RWPE1 (cell line): Measurements from ENCODE around the gene LRRTM2.
"Not testable (repeated sequence)": the region's sequence is repeated elsewhere in the genome, so short reads cannot be mapped to it uniquely, and the experiment has no call there.

ENCODE experiments used
- CTCF ChIA-PET: fragments of 350-600 bp; sonication (Branson Sonifier 250); formaldehyde crosslinking; extraction: SDS; loops from one replicate; lab custom pipeline; 2021; lab: Yijun Ruan, JAX
- POLR2A ChIA-PET: fragments of 400-600 bp; formaldehyde crosslinking; extraction: SDS; loops from one replicate; lab custom pipeline; 2020; ENCODE audit warnings: antibody characterized with exemption; ENCODE audit not compliant: low non-redundant PET; lab: Yijun Ruan, JAX
- DNase-seq: peaks from one replicate; pipeline ENCODE4 v3.0.0; 2012; ENCODE audit warnings: low spot score
- H3K27ac ChIP-seq: fragments of 450-650 bp; 2 replicates; pipeline ENCODE4 v1.5.1; 2017
- TF ChIP-seq, protein P1 (sequence below): fragments of 450-650 bp; conservative IDR thresholded peaks from 2 replicates; pipeline ENCODE4 v1.5.1; 2017; ENCODE audit warnings: low read depth, mild to moderate bottlenecking

Gene LRRTM2, protein sequence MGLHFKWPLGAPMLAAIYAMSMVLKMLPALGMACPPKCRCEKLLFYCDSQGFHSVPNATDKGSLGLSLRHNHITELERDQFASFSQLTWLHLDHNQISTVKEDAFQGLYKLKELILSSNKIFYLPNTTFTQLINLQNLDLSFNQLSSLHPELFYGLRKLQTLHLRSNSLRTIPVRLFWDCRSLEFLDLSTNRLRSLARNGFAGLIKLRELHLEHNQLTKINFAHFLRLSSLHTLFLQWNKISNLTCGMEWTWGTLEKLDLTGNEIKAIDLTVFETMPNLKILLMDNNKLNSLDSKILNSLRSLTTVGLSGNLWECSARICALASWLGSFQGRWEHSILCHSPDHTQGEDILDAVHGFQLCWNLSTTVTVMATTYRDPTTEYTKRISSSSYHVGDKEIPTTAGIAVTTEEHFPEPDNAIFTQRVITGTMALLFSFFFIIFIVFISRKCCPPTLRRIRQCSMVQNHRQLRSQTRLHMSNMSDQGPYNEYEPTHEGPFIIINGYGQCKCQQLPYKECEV

DNA sequence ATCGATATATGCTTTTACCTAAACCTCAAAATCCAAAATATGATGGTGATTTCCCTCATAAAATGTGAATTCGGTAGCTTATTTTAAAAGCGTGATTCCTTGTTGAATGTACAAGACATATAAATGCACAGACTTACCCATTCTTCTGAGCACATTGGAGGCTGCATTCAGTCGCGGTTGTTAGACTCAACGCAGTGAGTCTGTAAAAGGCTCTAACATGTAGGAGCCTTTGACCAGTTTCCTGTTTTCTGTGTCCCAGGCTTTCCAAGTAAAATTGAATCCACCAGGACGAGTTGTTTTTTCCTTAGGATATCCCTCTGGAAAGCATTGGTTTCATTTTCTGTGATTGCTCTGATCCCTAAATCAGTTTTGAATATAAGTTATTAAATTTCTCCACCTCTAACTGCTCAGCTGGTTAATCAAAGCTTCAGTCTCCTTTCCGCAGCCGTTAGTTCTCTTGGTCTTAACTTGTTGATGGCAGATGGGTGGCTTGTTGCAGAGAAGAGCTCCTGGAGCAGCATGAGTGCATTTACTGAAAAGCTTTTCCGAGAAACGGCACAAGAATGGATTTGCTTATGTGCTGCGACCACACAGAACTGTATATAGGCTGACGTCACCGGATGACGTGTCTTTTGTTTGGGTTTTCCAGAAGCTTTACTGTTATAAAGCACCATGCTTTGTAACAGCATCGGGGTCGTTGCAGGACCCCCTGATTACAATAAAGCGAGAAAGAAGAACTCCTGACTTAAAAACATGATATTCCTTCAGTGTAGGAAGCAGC lies at the start of gene LRRTM2:
Gene LRRTM2, minus strand, starts transcription at position 565 of the 781 bp plus-strand sequence. Its CDS starts 424 bp downstream, at position 141.
- no peak within 1 kb of the TSS for H3K27ac ChIP-seq
- ChIA-PET POLR2A (no interaction called here), CTCF (interaction anchor here (0.8 kb wide), 1 partner anchor 25 kb away, joined by 4 read pairs; no protein-coding TSS in a partner anchor)
- DNase-seq: no peak
- TF ChIP-seq, protein P1, sequence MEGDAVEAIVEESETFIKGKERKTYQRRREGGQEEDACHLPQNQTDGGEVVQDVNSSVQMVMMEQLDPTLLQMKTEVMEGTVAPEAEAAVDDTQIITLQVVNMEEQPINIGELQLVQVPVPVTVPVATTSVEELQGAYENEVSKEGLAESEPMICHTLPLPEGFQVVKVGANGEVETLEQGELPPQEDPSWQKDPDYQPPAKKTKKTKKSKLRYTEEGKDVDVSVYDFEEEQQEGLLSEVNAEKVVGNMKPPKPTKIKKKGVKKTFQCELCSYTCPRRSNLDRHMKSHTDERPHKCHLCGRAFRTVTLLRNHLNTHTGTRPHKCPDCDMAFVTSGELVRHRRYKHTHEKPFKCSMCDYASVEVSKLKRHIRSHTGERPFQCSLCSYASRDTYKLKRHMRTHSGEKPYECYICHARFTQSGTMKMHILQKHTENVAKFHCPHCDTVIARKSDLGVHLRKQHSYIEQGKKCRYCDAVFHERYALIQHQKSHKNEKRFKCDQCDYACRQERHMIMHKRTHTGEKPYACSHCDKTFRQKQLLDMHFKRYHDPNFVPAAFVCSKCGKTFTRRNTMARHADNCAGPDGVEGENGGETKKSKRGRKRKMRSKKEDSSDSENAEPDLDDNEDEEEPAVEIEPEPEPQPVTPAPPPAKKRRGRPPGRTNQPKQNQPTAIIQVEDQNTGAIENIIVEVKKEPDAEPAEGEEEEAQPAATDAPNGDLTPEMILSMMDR: no peak

GRCh38 chr5:138922494-138922893 lies 47.4 kb upstream of the LRRTM2 start:
- no peak for DNase-seq
- ChIA-PET POLR2A (no interaction called here), CTCF (interaction anchor here (0.6 kb wide), 1 partner anchor 660 kb away, joined by 3 read pairs; no protein-coding TSS in a partner anchor)
- no peak overlapping the region for H3K27ac ChIP-seq
- TF ChIP-seq, protein P1: no peak

DNA sequence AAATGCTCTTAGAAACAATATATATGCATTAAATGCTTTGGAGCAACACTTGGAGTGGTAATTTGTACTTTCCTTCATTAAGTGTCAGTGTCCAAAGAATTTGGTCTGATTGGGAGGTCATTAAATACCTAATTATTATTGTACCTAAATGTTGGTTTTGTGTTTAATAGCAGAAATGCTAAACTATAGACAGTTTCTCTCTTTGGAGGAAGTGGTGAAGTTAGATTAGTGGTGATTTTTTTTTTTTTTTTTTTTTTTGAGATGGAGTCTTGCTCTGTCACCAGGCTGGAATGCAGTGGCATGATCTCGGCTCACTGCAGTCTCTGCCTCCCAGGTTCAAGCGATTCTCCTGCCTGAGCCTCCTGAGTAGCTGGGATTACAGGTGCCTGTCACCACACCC lies 46.2 kb upstream of the LRRTM2 start:
- H3K27ac ChIP-seq, POLR2A ChIA-PET, DNase-seq: not testable (repeated sequence)
- CTCF ChIA-PET: interaction anchor here (0.7 kb wide), 1 partner anchor 233 kb away, joined by 5 read pairs; no protein-coding TSS in a partner anchor

DNA sequence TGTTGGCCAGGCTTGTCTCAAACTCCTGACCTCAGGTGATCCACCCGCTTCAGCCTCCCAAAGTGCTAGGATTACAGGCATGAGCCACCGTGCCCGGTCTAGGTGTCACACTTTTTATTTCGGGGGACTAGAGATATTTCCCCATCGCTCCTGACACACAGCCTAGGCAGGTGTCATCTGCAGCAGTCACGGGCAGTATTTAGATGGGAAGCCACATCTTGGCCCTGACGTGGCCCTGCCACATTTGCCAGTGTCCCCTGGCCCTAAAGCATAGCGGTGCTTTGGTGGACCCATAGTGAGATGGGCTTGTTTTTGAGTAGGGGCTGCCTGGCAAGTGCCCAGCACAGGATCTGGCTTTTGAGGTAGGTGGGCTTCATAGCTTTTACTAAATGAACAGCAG lies 45.0 kb upstream of the LRRTM2 start:
- no peak for DNase-seq
- CTCF ChIA-PET: interaction anchor here (0.6 to 0.7 kb wide), 3 partner anchors 13 to 333 kb away, joined by 3 to 5 read pairs (median 5); no protein-coding TSS in a partner anchor
- TF ChIP-seq, protein P1: no peak
- POLR2A ChIA-PET: no interaction called here
- 0 out of 2 replicates have a peak overlapping the region, but pooled peaks have one; percentile 14 for H3K27ac ChIP-seq

GRCh38 chr5:138918686-138919085 lies 43.6 kb upstream of the LRRTM2 start:
- TF ChIP-seq, protein P1: no peak
- CTCF ChIA-PET: no interaction called here
- no peak for DNase-seq
- POLR2A ChIA-PET: no interaction called here
- H3K27ac ChIP-seq: no peak overlapping the region

DNA sequence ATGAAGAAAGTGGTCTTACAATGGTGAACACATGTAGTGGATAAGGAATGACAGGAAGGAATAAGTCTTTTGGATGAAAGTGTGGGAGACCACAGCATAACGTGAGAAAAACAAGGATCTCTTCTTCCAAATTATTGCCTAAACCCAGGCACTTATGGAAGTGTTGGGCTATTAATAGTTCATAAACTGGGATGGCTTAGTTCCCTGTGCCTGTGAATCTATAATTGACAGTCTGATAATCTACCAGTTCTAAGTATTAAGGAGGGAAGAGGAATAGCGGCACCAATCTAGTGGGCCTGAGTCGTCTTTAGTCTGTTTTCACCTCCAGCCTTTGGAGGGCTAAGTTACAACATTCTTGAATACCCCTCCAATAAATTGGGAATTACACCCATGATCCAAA lies 39.2 kb upstream of the LRRTM2 start:
- ChIA-PET CTCF (no interaction called here), POLR2A (no interaction called here)
- no peak for DNase-seq
- TF ChIP-seq, protein P1: no peak
- no peak overlapping the region for H3K27ac ChIP-seq
